Measurements from ENCODE around the gene TCF7L1. TPM values are rescaled to one million over a fixed set of nuclear protein-coding genes. Genes with fewer than 3 reads are reported as not detected.
"Not testable (repeated sequence)": the region's sequence is repeated elsewhere in the genome, so short reads cannot be mapped to it uniquely, and the experiment has no call there.

TCF7L1 gene
- polyA plus RNA-seq, 10 donors = 31.2 to 48.0 (median 36.8) TPM

GRCh38 chr2:85183076-85183475, 49.9 kb downstream of the TCF7L1 start:
- DNase-seq = no peak

DNA sequence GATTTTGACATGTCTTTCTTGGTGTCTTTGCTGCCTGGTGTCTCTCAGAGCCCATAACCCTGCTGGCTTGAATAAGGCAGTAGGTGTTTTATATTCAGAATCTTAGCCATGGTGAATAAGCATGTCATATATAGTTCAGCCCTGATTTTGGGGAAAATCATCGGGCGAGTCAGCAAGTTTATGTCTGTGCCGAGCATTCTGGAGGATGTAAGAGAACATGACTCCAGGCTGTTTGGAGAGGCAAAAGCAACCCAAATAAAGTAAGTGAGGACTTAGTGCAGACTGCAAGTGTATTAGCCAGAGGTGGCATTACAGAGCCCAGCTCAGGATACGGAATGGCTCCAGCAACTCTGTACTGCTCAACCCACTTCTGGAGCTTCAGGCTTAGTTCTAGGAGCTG, 50.3 kb downstream of the TCF7L1 start:
- no peak for DNase-seq

- no peak for DNase-seq
Observed at GRCh38 chr2:85184231-85184630, 51.0 kb downstream of the TCF7L1 start.

DNA sequence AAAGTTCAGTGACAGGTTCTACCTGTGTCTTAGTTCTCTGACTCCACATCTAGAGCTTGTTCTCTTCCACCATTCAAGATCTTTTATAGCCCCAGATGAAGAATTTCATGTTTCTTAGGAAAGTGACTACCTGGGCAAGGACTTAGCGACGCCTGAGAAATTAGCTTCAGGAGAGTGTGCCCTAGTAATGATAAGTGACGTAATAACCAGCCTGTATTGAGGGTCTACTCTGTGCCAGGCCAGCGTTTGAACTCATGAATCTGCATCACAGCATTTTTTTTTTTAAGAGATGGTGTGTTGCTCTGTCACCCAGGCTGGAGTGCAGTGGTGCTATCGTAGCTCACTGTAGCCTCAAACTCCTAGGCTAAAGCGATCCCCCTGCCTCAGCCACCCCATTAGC, 51.8 kb downstream of the TCF7L1 start:
- no peak for DNase-seq

DNA sequence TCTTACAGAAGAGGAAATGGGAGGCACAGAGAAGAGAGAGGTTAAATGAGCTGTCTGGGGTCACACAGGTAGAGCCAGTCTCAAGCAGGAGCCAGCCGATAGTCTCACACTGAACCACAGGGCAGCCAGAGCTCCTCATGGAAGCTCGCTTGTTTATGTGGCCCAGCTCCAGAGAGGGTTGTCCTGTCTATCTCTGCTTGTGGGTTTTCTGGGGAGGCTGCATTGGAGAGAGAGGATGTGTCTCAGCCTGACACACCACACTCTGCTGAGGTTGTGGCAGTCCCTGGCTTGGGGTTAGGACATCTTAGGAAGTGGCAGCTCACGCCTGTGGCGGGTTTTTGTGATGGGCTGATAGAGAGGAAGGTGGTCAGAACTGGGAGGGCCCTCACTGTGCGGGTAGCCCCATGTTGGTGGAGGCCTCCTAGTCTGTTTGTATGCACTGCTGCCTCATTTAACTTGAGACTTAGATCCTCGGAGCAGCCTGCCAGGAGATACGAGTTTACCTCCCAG, 52.3 kb downstream of the TCF7L1 start:
- no peak for DNase-seq

- no peak for DNase-seq
Observed at GRCh38 chr2:85187069-85187468, 53.9 kb downstream of the TCF7L1 start.

DNA sequence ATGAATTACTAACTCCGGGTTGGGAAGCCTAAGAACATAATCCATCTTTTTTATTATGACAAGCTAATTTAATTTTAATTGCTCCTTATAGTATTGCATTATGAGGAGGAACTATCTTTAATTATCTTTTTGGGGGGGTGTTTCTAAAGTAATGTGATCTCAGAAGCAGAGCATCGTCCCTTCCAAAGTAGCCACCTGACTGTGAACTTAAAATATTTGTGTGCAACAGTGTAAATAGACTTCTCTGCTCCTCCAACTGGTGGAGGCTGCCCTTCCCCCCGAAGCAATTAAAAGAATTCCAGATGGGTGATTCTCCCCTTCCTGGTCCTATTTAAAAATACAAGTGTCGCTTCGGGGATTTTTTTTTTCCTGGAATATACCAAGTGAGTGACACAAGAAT, 55.7 kb downstream of the TCF7L1 start:
- DNase-seq = no peak

- DNase-seq = no peak
Observed at GRCh38 chr2:85189606-85190270, 56.5 kb downstream of the TCF7L1 start.

GRCh38 chr2:85191157-85191556, 58.0 kb downstream of the TCF7L1 start:
- no peak for DNase-seq

GRCh38 chr2:85194780-85195480, 61.7 kb downstream of the TCF7L1 start:
- no peak for DNase-seq

GRCh38 chr2:85195956-85196355, 62.8 kb downstream of the TCF7L1 start:
- DNase-seq = no peak

DNA sequence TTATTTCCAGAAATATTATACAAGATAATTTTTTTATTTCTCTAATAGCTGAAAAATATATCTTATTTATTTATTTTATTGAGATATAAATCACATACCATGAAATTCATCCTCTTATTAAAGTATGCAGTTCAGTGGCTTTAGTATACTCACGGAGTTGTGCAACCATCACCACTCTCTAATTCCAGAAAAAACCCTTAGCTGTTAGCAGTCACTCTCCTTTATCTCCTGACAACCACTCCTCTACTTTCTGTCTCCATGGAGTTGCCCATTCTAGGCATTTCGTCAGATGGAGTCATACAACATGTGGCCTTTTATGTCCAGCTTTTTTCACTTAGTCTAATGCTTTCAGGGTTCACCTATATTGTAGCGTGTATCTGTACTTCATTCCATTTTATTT, 66.5 kb downstream of the TCF7L1 start:
- no peak for DNase-seq

DNA sequence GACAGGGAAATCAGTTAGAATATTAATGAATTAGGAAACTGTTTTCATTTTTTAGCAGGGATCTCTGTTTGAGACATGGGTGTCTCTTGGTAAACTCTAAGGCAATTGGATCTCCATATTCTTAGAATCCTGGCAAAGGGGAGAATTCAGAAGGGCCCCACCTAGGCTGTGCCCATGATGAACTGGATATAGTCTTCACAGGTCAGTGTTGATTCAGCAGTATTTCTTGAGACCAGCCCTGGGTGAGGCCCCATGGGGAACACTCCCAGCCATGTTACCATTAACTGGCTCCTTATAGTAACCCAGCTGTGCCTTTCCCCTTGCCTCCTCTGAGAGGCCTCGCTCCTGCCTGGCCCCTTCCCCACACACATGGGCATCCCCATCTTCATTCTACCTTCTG, 76.7 kb downstream of the TCF7L1 start:
- no peak for DNase-seq

GRCh38 chr2:85210511-85210910, 77.3 kb downstream of the TCF7L1 start:
- DNase-seq = no peak

DNA sequence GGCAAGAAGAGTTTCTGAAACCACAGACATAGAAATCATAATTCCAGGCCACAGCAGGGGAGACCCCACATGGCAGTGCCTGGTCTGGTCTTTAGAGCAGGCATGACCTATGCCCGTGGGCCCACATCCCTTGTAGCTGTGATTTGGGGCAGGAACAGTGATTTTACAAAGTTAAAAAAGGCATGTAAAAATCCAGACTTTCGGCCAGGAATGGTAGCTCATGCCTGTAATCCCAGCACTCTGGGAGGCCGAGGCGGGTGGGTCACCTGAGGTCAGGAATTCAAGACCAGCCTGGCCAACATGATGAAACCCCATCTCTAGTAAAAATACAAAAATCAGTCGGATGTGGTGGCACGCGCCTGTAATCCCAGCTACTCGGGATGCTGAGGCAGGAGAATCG, 78.4 kb downstream of the TCF7L1 start:
- not testable (repeated sequence) for DNase-seq

GRCh38 chr2:85212841-85213240, 79.6 kb downstream of the TCF7L1 start:
- DNase-seq = no peak

- DNase-seq = peak in 1 of 3 donors; percentile 63
Observed at GRCh38 chr2:85213404-85213803, 80.2 kb downstream of the TCF7L1 start.

DNA sequence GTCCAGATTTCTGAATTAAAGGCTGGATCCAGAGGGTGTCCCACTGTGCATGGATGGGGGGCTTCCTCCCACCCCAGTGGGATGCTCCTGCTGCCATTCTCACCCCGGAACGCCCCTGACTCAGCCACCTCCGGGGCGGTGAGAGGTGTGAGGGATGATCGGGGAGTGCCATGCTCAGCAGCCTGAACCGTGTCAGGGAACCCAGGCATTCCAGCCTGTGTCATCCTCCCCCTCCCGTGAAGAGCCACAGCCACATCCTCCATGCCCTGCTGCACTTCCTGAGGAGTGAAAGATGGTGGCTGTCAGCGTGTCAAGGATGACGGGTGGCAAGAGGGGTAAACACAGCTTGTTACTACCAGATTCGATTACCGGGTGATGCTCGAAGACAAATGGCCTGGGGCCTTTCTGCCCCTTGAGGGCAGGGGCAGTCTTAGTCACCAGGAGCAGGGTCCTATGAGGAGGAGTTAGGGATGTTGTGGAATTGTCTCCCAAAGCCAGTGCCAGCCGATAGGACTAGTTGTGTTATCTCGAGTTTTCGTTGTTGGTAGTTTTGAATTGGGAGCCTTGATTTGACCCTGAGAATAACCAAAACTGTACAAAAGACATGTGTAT, 80.8 kb downstream of the TCF7L1 start:
- DNase-seq = no peak

DNA sequence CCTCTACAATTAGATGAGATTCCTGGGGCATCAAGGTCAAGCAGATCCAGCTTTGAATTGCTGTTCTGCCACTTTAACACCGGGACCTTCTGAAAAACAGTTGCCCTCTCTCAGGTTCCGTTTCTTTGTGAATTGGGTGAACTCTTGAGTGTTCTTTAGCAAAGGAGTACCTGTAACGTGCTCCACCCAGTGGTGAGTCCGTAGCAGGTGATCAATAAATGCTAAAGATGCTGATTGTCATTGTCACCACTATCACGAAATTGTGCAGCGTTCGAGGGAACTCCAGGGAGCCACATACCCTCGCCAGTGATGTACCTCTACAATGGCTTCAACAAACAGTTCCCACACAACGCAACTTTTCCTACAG, 81.9 kb downstream of the TCF7L1 start:
- DNase-seq = no peak

DNA sequence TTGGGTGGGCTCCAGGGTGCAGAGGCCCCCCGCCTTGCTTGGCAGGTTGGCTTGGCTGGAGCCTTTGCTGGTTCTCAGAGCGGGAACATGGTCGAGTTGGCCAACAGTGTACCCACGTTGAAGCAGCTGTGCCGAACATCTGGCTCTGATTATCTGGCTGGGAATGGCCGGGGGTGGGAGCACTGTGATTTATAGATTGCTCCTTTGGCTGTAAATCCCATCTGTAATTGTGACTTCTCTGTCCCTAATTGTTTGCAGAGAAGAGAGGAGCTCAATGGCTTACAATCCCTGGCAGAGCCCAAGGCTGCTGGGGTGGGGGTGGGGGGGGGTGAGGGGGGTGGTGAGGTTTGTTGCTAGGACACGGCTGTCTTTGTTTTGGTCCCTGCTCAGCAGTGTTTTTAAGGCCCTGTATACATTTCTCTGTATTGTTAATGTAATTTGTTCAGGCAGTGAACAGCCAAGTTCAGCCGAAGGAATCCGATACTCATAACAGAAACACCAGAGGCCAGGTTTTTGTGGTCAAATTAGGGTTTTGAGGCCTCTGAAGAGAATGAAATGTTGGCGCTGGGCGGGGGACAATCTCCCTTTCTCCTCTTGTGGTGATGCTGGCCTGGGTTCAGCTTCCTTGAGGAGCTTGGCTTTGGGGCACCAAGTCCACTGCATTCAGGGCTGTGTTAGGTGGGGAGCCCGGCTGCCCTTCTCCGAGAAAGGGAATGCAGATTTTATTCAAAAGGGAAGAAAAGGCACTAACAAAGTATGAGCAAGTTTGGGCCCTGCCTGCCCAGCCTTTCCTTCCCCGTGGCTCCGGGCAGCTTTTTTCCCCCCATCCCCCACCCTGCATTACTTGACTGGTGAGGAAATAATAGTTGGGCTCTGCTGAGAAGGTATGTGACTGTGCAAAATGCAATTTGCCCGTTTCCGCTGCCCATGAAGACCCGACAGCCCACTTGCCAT, 82.5 kb downstream of the TCF7L1 start:
- DNase-seq = peak; percentile 83 to 93 (median 91)

GRCh38 chr2:85216927-85217326, 83.7 kb downstream of the TCF7L1 start:
- DNase-seq = no peak
